Rectal smooth muscle tissue (tissue), 1 donor: ENCODE measurements around the gene AGRN.
"Not testable (repeated sequence)": the region's sequence is repeated elsewhere in the genome, so short reads cannot be mapped to it uniquely, and the experiment has no call there.

Experiments used
- H3K27ac ChIP-seq: one replicate; pipeline ENCODE4 v1.7.0; 2013; ENCODE audit warnings: low read depth, low read length, inconsistent platforms
- H3K27me3 ChIP-seq: one replicate; pipeline ENCODE4 v1.7.0; 2013; ENCODE audit warnings: low read length; ENCODE audit not compliant: control insufficient read depth, insufficient read depth
- H3K36me3 ChIP-seq: one replicate; pipeline ENCODE4 v1.7.0; 2013; ENCODE audit warnings: low read length; ENCODE audit not compliant: control insufficient read depth, insufficient read depth
- H3K4me1 ChIP-seq: one replicate; pipeline ENCODE4 v1.7.0; 2013; ENCODE audit warnings: low read length; ENCODE audit not compliant: control insufficient read depth, insufficient read depth
- H3K4me3 ChIP-seq: one replicate; pipeline ENCODE4 v1.7.0; 2013; ENCODE audit warnings: low read length
- H3K9ac ChIP-seq: one replicate; pipeline ENCODE4 v1.7.0; 2013; ENCODE audit warnings: low read length

The AGRN gene

GRCh38 chr1:1011396-1011949 is 8.4 kb upstream of the AGRN start:
- Histone ChIP-seq H3K27me3 (no peaks in the 10 kb centered on the region), H3K36me3 (no peaks in the 10 kb centered on the region), H3K4me1 (no peaks in the 10 kb centered on the region), H3K27ac (no peak overlapping the region), H3K4me3 (no peak overlapping the region), H3K9ac (no peak overlapping the region)

GRCh38 chr1:1012736-1013104 is 7.2 kb upstream of the AGRN start:
- H3K27me3 ChIP-seq, H3K4me1 ChIP-seq, H3K36me3 ChIP-seq, H3K9ac ChIP-seq: not testable (repeated sequence)
- Histone ChIP-seq H3K27ac (peak overlapping the region; percentile 85), H3K4me3 (peak overlapping the region; percentile 97)

- H3K9ac ChIP-seq = peak within 1 kb of the TSS; percentile 77
These were observed 6.6 kb upstream of the AGRN start, which contains the start of gene ISG15 for GRCh38 chr1:1013105-1013921. Gene ISG15, plus strand, starts transcription at chr1:1013497. Its CDS starts 77 bp downstream, at chr1:1013574.

GRCh38 chr1:1013922-1014648 is 5.8 kb upstream of the AGRN start:
- Histone ChIP-seq H3K9ac (peak overlapping the region; percentile 58), H3K4me1 (no peaks in the 10 kb centered on the region), H3K27me3 (no peaks in the 10 kb centered on the region), H3K4me3 (peak overlapping the region; percentile 97), H3K36me3 (no peaks in the 10 kb centered on the region), H3K27ac (peak overlapping the region; percentile 85)

More at GRCh38 chr1:1013105-1013921, 6.6 kb upstream of the AGRN start, which contains the start of gene ISG15:
- H3K4me1 ChIP-seq = no peaks in the 10 kb centered on the region
- H3K27ac ChIP-seq = peak within 1 kb of the TSS; percentile 85
- H3K4me3 ChIP-seq = peak within 1 kb of the TSS; percentile 97
- H3K36me3 ChIP-seq = no peaks in the 10 kb centered on the region
- no peaks in the 10 kb centered on the region for H3K27me3 ChIP-seq

- no peak overlapping the region for H3K27ac ChIP-seq
- H3K36me3 ChIP-seq = no peaks in the 10 kb centered on the region
These were observed 4.9 kb upstream of the AGRN start for GRCh38 chr1:1014799-1015681.

GRCh38 chr1:1017397-1018320 is 2.3 kb upstream of the AGRN start:
- not testable (repeated sequence) for H3K9ac ChIP-seq, H3K36me3 ChIP-seq, H3K4me1 ChIP-seq, H3K4me3 ChIP-seq, H3K27me3 ChIP-seq, H3K27ac ChIP-seq

More at GRCh38 chr1:1014799-1015681, 4.9 kb upstream of the AGRN start:
- Histone ChIP-seq H3K4me3 (no peak overlapping the region), H3K9ac (no peak overlapping the region), H3K4me1 (no peaks in the 10 kb centered on the region), H3K27me3 (no peaks in the 10 kb centered on the region)

GRCh38 chr1:1018321-1018685 is 1.6 kb upstream of the AGRN start:
- not testable (repeated sequence) for H3K4me3 ChIP-seq, H3K27me3 ChIP-seq, H3K27ac ChIP-seq, H3K36me3 ChIP-seq, H3K4me1 ChIP-seq, H3K9ac ChIP-seq

GRCh38 chr1:1019122-1019999 is 559 bp upstream of the AGRN start:
- Histone ChIP-seq H3K27me3 (no peaks in the 10 kb centered on the region), H3K4me1 (no peaks in the 10 kb centered on the region), H3K36me3 (no peaks in the 10 kb centered on the region), H3K4me3 (peak overlapping the region; percentile 52), H3K9ac (no peak overlapping the region), H3K27ac (peak overlapping the region; percentile 58)

- Histone ChIP-seq H3K4me1 (no peaks in the 10 kb centered on the region), H3K9ac (no peak overlapping the region), H3K27ac (no peak overlapping the region), H3K36me3 (no peaks in the 10 kb centered on the region), H3K27me3 (no peaks in the 10 kb centered on the region), H3K4me3 (peak overlapping the region; percentile 70)
These were observed 592 bp downstream of the AGRN start for GRCh38 chr1:1020415-1021009.

GRCh38 chr1:1021010-1021919 is 1.3 kb downstream of the AGRN start:
- H3K9ac ChIP-seq = no peak overlapping the region
- no peak overlapping the region for H3K27ac ChIP-seq
- no peaks in the 10 kb centered on the region for H3K4me1 ChIP-seq
- H3K27me3 ChIP-seq = no peaks in the 10 kb centered on the region
- H3K36me3 ChIP-seq = no peaks in the 10 kb centered on the region
- peak overlapping the region; percentile 52 for H3K4me3 ChIP-seq
